IMR-90 (cell line): ENCODE results near the gene DNAJB12. TPM values are rescaled to one million over a fixed set of nuclear protein-coding genes. Genes with fewer than 3 reads are reported as not detected.

Source experiments
- ATAC-seq: fragments of 200-7000 bp; cut with Tn5 transposase; 2 replicates; pipeline ENCODE4 v1.9.1; 2020; ENCODE audit warnings: low read depth, mild to moderate bottlenecking, moderate library complexity
- BruUV-seq: library from RNA; stranded (reverse); fragments of 400-500 nt; replicated peaks from 2 replicates; lab custom pipeline; 2021; lab: Mats Ljungman, UMichigan
- CTCF ChIA-PET: fragments of 300-600 bp; formaldehyde crosslinking; extraction: SDS; loops from one replicate; lab custom pipeline; 2021; ENCODE audit warnings: antibody characterized with exemption; lab: Yijun Ruan, JAX
- POLR2A ChIA-PET: fragments of 300-600 bp; sonication (Branson Sonifier 250); formaldehyde crosslinking; loops from one replicate; lab custom pipeline; 2022; ENCODE audit warnings: antibody characterized with exemption; ENCODE audit not compliant: unreplicated experiment; lab: Charles Lee
- DNase-seq: peaks from one replicate; pipeline ENCODE4 v3.0.0; 2013
- H2AFZ ChIP-seq: replicated peaks from 2 replicates; pipeline ENCODE3; 2013; ENCODE audit warnings: low read length, mild to moderate bottlenecking; ENCODE audit not compliant: poor library complexity
- H2AK5ac ChIP-seq: 2 replicates; pipeline ENCODE4 v1.6.1; 2013; ENCODE audit warnings: low read depth, low read length, inconsistent platforms
- H2AK9ac ChIP-seq: replicated peaks from 2 replicates; pipeline ENCODE3; 2013; ENCODE audit warnings: mild to moderate bottlenecking, low read depth, low read length, moderate library complexity; ENCODE audit not compliant: poor library complexity
- H2BK120ac ChIP-seq: 2 replicates; pipeline ENCODE4 v1.6.1; 2013; ENCODE audit warnings: low read depth, low read length, inconsistent platforms
- H2BK15ac ChIP-seq: 3 replicates; pipeline ENCODE4 v1.6.1; 2013; ENCODE audit warnings: low read depth, low read length, inconsistent platforms
- H2BK20ac ChIP-seq: 2 replicates; pipeline ENCODE4 v1.6.1; 2013; ENCODE audit warnings: low read depth, mild to moderate bottlenecking, inconsistent platforms, low read length, moderate library complexity
- H2BK5ac ChIP-seq: 2 replicates; pipeline ENCODE4 v1.6.1; 2013; ENCODE audit warnings: mild to moderate bottlenecking, low read depth, low read length, inconsistent platforms; ENCODE audit not compliant: poor library complexity, severe bottlenecking
- H3K14ac ChIP-seq: replicated peaks from 2 replicates; pipeline ENCODE4 v1.6.1; 2013; ENCODE audit warnings: low read depth, low read length, inconsistent platforms
- H3K18ac ChIP-seq: 2 replicates; pipeline ENCODE4 v1.6.1; 2013; ENCODE audit warnings: low read depth, low read length, control low read depth
- H3K23ac ChIP-seq: 2 replicates; pipeline ENCODE4 v1.6.1; 2013; ENCODE audit warnings: low read depth, low read length, inconsistent platforms
- H3K27ac ChIP-seq: 2 replicates; pipeline ENCODE4 v1.5.1; 2013; ENCODE audit warnings: mild to moderate bottlenecking, control low read depth, low read length; ENCODE audit not compliant: insufficient read depth
- H3K27me3 ChIP-seq: 2 replicates; pipeline ENCODE4 v1.6.1; 2013; ENCODE audit warnings: low read length; ENCODE audit not compliant: control insufficient read depth, insufficient read depth
- H3K36me3 ChIP-seq: 2 replicates; pipeline ENCODE4 v1.6.1; 2013; ENCODE audit warnings: low read length, mixed read lengths; ENCODE audit not compliant: control insufficient read depth, insufficient read depth
- H3K4ac ChIP-seq: 2 replicates; pipeline ENCODE4 v1.6.1; 2013; ENCODE audit warnings: low read depth, low read length, inconsistent platforms
- H3K4me1 ChIP-seq: 2 replicates; pipeline ENCODE4 v1.6.1; 2013; ENCODE audit warnings: low read length, mixed read lengths; ENCODE audit not compliant: control insufficient read depth, insufficient read depth
- H3K4me2 ChIP-seq: 2 replicates; pipeline ENCODE4 v1.6.1; 2013; ENCODE audit warnings: low read depth, mild to moderate bottlenecking, control low read depth, low read length, moderate library complexity
- H3K4me3 ChIP-seq: 2 replicates; pipeline ENCODE4 v1.5.1; 2013; ENCODE audit warnings: low read depth, mild to moderate bottlenecking, control low read depth, low read length, moderate library complexity; ENCODE audit not compliant: insufficient read depth
- H3K56ac ChIP-seq: 2 replicates; pipeline ENCODE4 v1.6.1; 2013; ENCODE audit warnings: low read length, inconsistent platforms; ENCODE audit not compliant: insufficient read depth; ENCODE audit errors: extremely low read depth
- H3K79me1 ChIP-seq, 2 experiments: 2 replicates each; pipeline ENCODE4 v1.6.1; 2013; ENCODE audit warnings: low read length in 2 of 2, inconsistent platforms in 1 of 2, low read depth in 1 of 2
- H3K9ac ChIP-seq: 2 replicates; pipeline ENCODE4 v1.6.1; 2013; ENCODE audit warnings: low read depth, low read length, control low read depth
- H3K9me1 ChIP-seq: 2 replicates; pipeline ENCODE4 v1.6.1; 2013; ENCODE audit warnings: low read length, inconsistent platforms; ENCODE audit not compliant: insufficient read depth
- H3K9me3 ChIP-seq: 2 replicates; pipeline ENCODE4 v1.6.1; 2013; ENCODE audit warnings: low read length; ENCODE audit not compliant: control insufficient read depth, insufficient read depth
- H4K20me1 ChIP-seq: 2 replicates; pipeline ENCODE4 v1.6.1; 2013; ENCODE audit warnings: low read length, inconsistent platforms; ENCODE audit not compliant: insufficient read depth
- H4K5ac ChIP-seq: 2 replicates; pipeline ENCODE4 v1.6.1; 2013; ENCODE audit warnings: mild to moderate bottlenecking, low read depth, low read length, control low read depth
- H4K8ac ChIP-seq, 2 experiments: 2 replicates each; pipeline ENCODE4 v1.6.1; 2013; ENCODE audit warnings: low read depth in 2 of 2, low read length in 2 of 2, control low read depth in 1 of 2, inconsistent platforms in 1 of 2
- H4K91ac ChIP-seq: 2 replicates; pipeline ENCODE4 v1.6.1; 2013; ENCODE audit warnings: low read depth, low read length, inconsistent platforms; ENCODE audit not compliant: insufficient read depth
- NFE2L2 ChIP-seq: fragments of 150-350 bp; IDR thresholded peaks from 2 replicates; pipeline ENCODE4 v1.6.1; 2016; ENCODE audit warnings: low read depth, mild to moderate bottlenecking, low read length
- POLR2A ChIP-seq: IDR thresholded peaks from 2 replicates; pipeline ENCODE4 v1.6.1; 2012; ENCODE audit warnings: mild to moderate bottlenecking, low read depth, low read length
- WGBS, 2 experiments: methylation state at CpG; one replicate each; pipeline versions ENCODE4 v1.1.5 to v1.1.7; 2013; ENCODE audit warnings: missing lambda C conversion rate in 2 of 2; ENCODE audit not compliant: insufficient read length in 1 of 2; ENCODE audit errors: extremely low coverage in 2 of 2; 5-methylcytosine and 5-hydroxymethylcytosine counted together
- dilution Hi-C: fragments of 300-500 bp; cut with HindIII; formaldehyde crosslinking; loops from one replicate; pipeline ENCODE4 v1.14.3; 2018; ENCODE audit warnings: low sequenced_read_pairs; ENCODE audit not compliant: unreplicated experiment
- in situ Hi-C: fragments of 300-500 bp; cut with MboI; formaldehyde crosslinking; loops from 3 replicates; pipeline ENCODE4 v1.14.3; 2019; ENCODE audit warnings: low sequenced_read_pairs, inconsistent platforms, mixed read lengths
- intact Hi-C: fragments of 100-400 bp; cut with micrococcal nuclease; formaldehyde crosslinking; loops from 2 replicates; pipeline ENCODE4 v1.10.0; 2022
- polyA plus RNA-seq, 3 experiments: library from polyadenylated mRNA; depleted of rRNA; stranded (reverse); fragments of >200 nt; gene quantifications; 2 replicates each; pipeline ENCODE4 v1.2.3, GENCODE V29; 2012; ENCODE audit warnings: low replicate concordance in 1 of 3
- total RNA-seq: library from RNA; depleted of rRNA; stranded (reverse); fragments of >200 nt; gene quantifications from 2 replicates; pipeline ENCODE4 v1.2.3, GENCODE V29; 2012

DNAJB12 gene
- total and polyA plus RNA-seq, 2 of the 4 experiments (the other 2 are of a cell fraction), result 18.3 to 24.0 TPM

GRCh38 chr10:72329290-72330068 lies 25.2 kb downstream of the DNAJB12 start:
- Histone ChIP-seq H2BK20ac (no peak overlapping the region), H3K9ac (no peak overlapping the region), H3K4me1 (peaks cover 24% of the 10 kb centered on the region), H3K9me1 (peaks cover 10% of the 10 kb centered on the region; the same call in 1 of the 2 replicates), H3K36me3 (peaks cover 8% of the 10 kb centered on the region; the same call in 1 of the 2 replicates), H2BK120ac (no peak overlapping the region), H3K27ac (no peak overlapping the region), H4K5ac (no peak overlapping the region), H2AK9ac (no peak overlapping the region), H3K4me3 (no peak overlapping the region), H2BK5ac (no peak overlapping the region), H3K27me3 (no peaks in the 10 kb centered on the region), H3K56ac (no peak overlapping the region), H3K4ac (no peak overlapping the region; the same call in 1 of the 2 replicates), H3K4me2 (no peak overlapping the region), H3K14ac (no peak overlapping the region), H2AFZ (no peak overlapping the region), H3K79me1 (no peaks in the 10 kb centered on the region), H4K8ac (no peak overlapping the region), H2BK15ac (no peak overlapping the region), H4K91ac (no peak overlapping the region), H4K20me1 (no peaks in the 10 kb centered on the region), H2AK5ac (no peak overlapping the region; the same call in 1 of the 2 replicates), H3K9me3 (no peaks in the 10 kb centered on the region), H3K23ac (no peak overlapping the region), H3K18ac (no peak overlapping the region)
- DNase-seq, result no peak
- ChIA-PET CTCF (no interaction called here), POLR2A (interaction anchor here (0.6 kb wide), 2 partner anchors 10 to 280 kb away, joined by 3 to 5 read pairs; no protein-coding TSS in a partner anchor)
- dilution Hi-C loops, result no loop called here
- no peak for TF ChIP-seq NFE2L2
- TF ChIP-seq POLR2A, result 0 out of 2 replicates have a peak, but pooled peaks have one; percentile 42
- intact Hi-C loops, result loop anchor here (2.0 to 5.0 kb wide), 3 partner anchors 57 to 432 kb away; partner anchors contain the start of gene DDIT4
- ATAC-seq, result no peak
- no TSS peak for BruUV-seq
- WGBS, 2 experiments, result 91% methylated on average over 5 of the region's 11 CpGs; no CpG with 5 or more reads in 1 of the 2 experiments
- in situ Hi-C loops, result loop anchor here (10.0 kb wide), 4 partner anchors 85 to 365 kb away; partner anchors contain the start of gene CHST3
